H1 (cell line): ENCODE measurements around the gene HMCN2. TPM values are rescaled to one million over a fixed set of nuclear protein-coding genes. Genes with fewer than 3 reads are reported as not detected.
A peak's percentile ranks its signal among the peaks of the same experiment; 100 is the strongest.

ENCODE experiments used
- CTCF ChIA-PET: fragments of 300-600 bp; sonication (Branson Sonifier 250); formaldehyde crosslinking; loops from one replicate; lab custom pipeline; 2021; ENCODE audit not compliant: partially characterized antibody; lab: Charles Lee
- POLR2A ChIA-PET: fragments of 300-600 bp; sonication (Branson Sonifier 250); formaldehyde crosslinking; loops from one replicate; lab custom pipeline; 2021; ENCODE audit warnings: inconsistent platforms; ENCODE audit not compliant: partially characterized antibody; lab: Charles Lee
- DNase-seq, 2 experiments: peaks; one replicate each; pipeline versions ENCODE4 v3.0.0 to v3.0.0-alpha.2; 2010 to 2022; ENCODE audit warnings: low spot score in 2 of 2, low read depth in 1 of 2, mixed read lengths in 1 of 2
- FAIRE-seq: peaks from 2 replicates; lab custom pipeline; 2011; peaks lifted over from hg19 to GRCh38; lab: Jason Lieb, UNC
- H2AFZ ChIP-seq: 2 replicates; pipeline ENCODE4 v1.8.1; 2012; ENCODE audit warnings: low read length, inconsistent platforms
- H2AK5ac ChIP-seq: 2 replicates; pipeline ENCODE4 v1.6.1; 2013; ENCODE audit warnings: low read depth, low read length
- H2BK120ac ChIP-seq: replicated peaks from 2 replicates; pipeline ENCODE3; 2013; ENCODE audit warnings: low read depth, low read length, inconsistent platforms
- H2BK12ac ChIP-seq: 2 replicates; pipeline ENCODE4 v1.6.1; 2013; ENCODE audit warnings: low read depth, low read length
- H2BK15ac ChIP-seq: 2 replicates; pipeline ENCODE4 v1.6.1; 2013; ENCODE audit warnings: low read length
- H2BK20ac ChIP-seq: 2 replicates; pipeline ENCODE4 v1.6.1; 2013; ENCODE audit warnings: low read length
- H2BK5ac ChIP-seq: 2 replicates; pipeline ENCODE4 v1.6.1; 2013; ENCODE audit warnings: low read depth, low read length
- H3K14ac ChIP-seq: 2 replicates; pipeline ENCODE4 v1.6.1; 2013; ENCODE audit warnings: inconsistent platforms; ENCODE audit not compliant: insufficient read length
- H3K18ac ChIP-seq: 2 replicates; pipeline ENCODE4 v1.6.1; 2013; ENCODE audit warnings: low read length; ENCODE audit errors: extremely low read depth
- H3K23ac ChIP-seq: 2 replicates; pipeline ENCODE4 v1.6.1; 2013; ENCODE audit warnings: inconsistent platforms; ENCODE audit not compliant: insufficient read length
- H3K23me2 ChIP-seq: 2 replicates; pipeline ENCODE4 v1.6.1; 2013; ENCODE audit warnings: low read depth, low read length
- H3K27ac ChIP-seq: 2 replicates; pipeline ENCODE4 v1.6.1; 2011; ENCODE audit warnings: low read depth, low read length, inconsistent platforms
- H3K27me3 ChIP-seq, 4 experiments: replicated peaks in 1 of 4; 1 replicate in 1 of 4; 2 replicates in 3 of 4; pipeline versions ENCODE4 v1.6.1 to v1.8.1; 2011 to 2013; ENCODE audit warnings: low read length in 3 of 4, mild to moderate bottlenecking in 3 of 4, inconsistent platforms in 2 of 4, mixed read lengths in 2 of 4, moderate library complexity in 1 of 4; ENCODE audit not compliant: control insufficient read depth in 3 of 4, insufficient read depth in 3 of 4; ENCODE audit errors: extremely low read depth in 1 of 4
- H3K36me3 ChIP-seq, 4 experiments: 2 replicates each; pipeline versions ENCODE4 v1.6.1 to v1.8.1; 2011 to 2013; ENCODE audit warnings: mild to moderate bottlenecking in 4 of 4, low read length in 3 of 4, moderate library complexity in 2 of 4, control low read depth in 1 of 4, inconsistent platforms in 1 of 4; ENCODE audit not compliant: insufficient read depth in 4 of 4, control insufficient read depth in 2 of 4
- H3K4ac ChIP-seq: replicated peaks from 2 replicates; pipeline ENCODE3; 2013; ENCODE audit warnings: low read length, low read depth, mixed read lengths, inconsistent platforms; ENCODE audit not compliant: insufficient read length
- H3K4me1 ChIP-seq, 4 experiments: replicated peaks in 1 of 4; 1 replicate in 1 of 4; 2 replicates in 3 of 4; pipeline versions ENCODE4 v1.6.1 to v1.8.1; 2011 to 2013; ENCODE audit warnings: low read length in 3 of 4, inconsistent platforms in 2 of 4, mixed read lengths in 1 of 4; ENCODE audit not compliant: insufficient read depth in 4 of 4, control insufficient read depth in 3 of 4
- H3K4me2 ChIP-seq, 2 experiments: 2 replicates each; pipeline versions ENCODE4 v1.6.1 to v1.8.1; 2011 to 2013; ENCODE audit warnings: low read depth in 2 of 2, low read length in 2 of 2, control low read depth in 1 of 2, inconsistent platforms in 1 of 2, mild to moderate bottlenecking in 1 of 2; ENCODE audit not compliant: insufficient read depth in 1 of 2
- H3K4me3 ChIP-seq, 4 experiments: fragments of 200-600, 300-600 bp in 1 of 4; sonication (generic), shearing (Covaris generic), sonication (Bioruptor Twin) in 1 of 4; 2 replicates each; pipeline versions ENCODE4 v1.5.1 to v1.8.1; 2011 to 2016; ENCODE audit warnings: low read length in 4 of 4, low read depth in 3 of 4, control low read depth in 2 of 4, inconsistent platforms in 2 of 4, mild to moderate bottlenecking in 2 of 4, mixed read lengths in 1 of 4, moderate library complexity in 1 of 4; ENCODE audit not compliant: insufficient read depth in 2 of 4; ENCODE audit errors: extremely low read depth in 1 of 4
- H3K56ac ChIP-seq: replicated peaks from 2 replicates; pipeline ENCODE3; 2013; ENCODE audit warnings: low read depth, mild to moderate bottlenecking, mixed read lengths, low read length, inconsistent platforms; ENCODE audit not compliant: insufficient read length
- H3K79me1 ChIP-seq: 2 replicates; pipeline ENCODE4 v1.6.1; 2013; ENCODE audit warnings: low read depth, low read length, control low read depth
- H3K79me2 ChIP-seq, 2 experiments: 2 replicates each; pipeline versions ENCODE4 v1.6.1 to v1.8.1; 2012 to 2013; ENCODE audit warnings: low read length in 2 of 2, mild to moderate bottlenecking in 2 of 2, inconsistent platforms in 1 of 2; ENCODE audit not compliant: insufficient read depth in 2 of 2, control insufficient read depth in 1 of 2
- H3K9ac ChIP-seq, 4 experiments: replicated peaks in 1 of 4; 1 replicate in 1 of 4; 2 replicates in 3 of 4; pipeline versions ENCODE4 v1.6.1 to v1.8.1; 2011 to 2013; ENCODE audit warnings: low read depth in 3 of 4, low read length in 3 of 4, control low read depth in 2 of 4, mild to moderate bottlenecking in 2 of 4, moderate library complexity in 2 of 4, inconsistent platforms in 1 of 4; ENCODE audit errors: extremely low read depth in 1 of 4
- H3K9me3 ChIP-seq, 2 experiments: 2 replicates each; pipeline versions ENCODE4 v1.6.1 to v1.8.1; 2012 to 2013; ENCODE audit warnings: mild to moderate bottlenecking in 2 of 2, moderate library complexity in 2 of 2, control low read depth in 1 of 2, inconsistent platforms in 1 of 2, low read depth in 1 of 2, low read length in 1 of 2, mixed read lengths in 1 of 2; ENCODE audit not compliant: insufficient read depth in 2 of 2
- H4K20me1 ChIP-seq, 2 experiments: replicated peaks in 1 of 2; 2 replicates each; pipeline versions ENCODE3 to v1.8.1; 2011 to 2013; ENCODE audit warnings: inconsistent platforms in 2 of 2, low read length in 2 of 2, mild to moderate bottlenecking in 1 of 2; ENCODE audit not compliant: insufficient read depth in 2 of 2, control insufficient read depth in 1 of 2
- H4K5ac ChIP-seq: 2 replicates; pipeline ENCODE4 v1.6.1; 2013; ENCODE audit warnings: low read length, low read depth, mixed read lengths, inconsistent platforms; ENCODE audit not compliant: insufficient read length
- H4K8ac ChIP-seq: 2 replicates; pipeline ENCODE4 v1.8.0; 2013; ENCODE audit warnings: mild to moderate bottlenecking, moderate library complexity, low read length, inconsistent platforms; ENCODE audit not compliant: insufficient read depth; ENCODE audit errors: extremely low read depth
- H4K91ac ChIP-seq: replicated peaks from 2 replicates; pipeline ENCODE3; 2013; ENCODE audit warnings: low read length, mixed read lengths, inconsistent platforms; ENCODE audit not compliant: insufficient read length
- CEBPB ChIP-seq: IDR thresholded peaks from 2 replicates; pipeline ENCODE4 v1.6.1; 2012; ENCODE audit warnings: low read depth, low read length
- KDM1A ChIP-seq: fragments of 200-600, 300-600 bp; sonication (generic); IDR thresholded peaks from 2 replicates; pipeline ENCODE4 v1.7.1; 2016; ENCODE audit warnings: mild to moderate bottlenecking, low read length, borderline replicate concordance
- WGBS, 2 experiments: shearing (Covaris generic) in 1 of 2; methylation state at CpG; one replicate each; pipeline versions ENCODE4 v1.1.6 to v1.1.7; 2013 to 2015; ENCODE audit warnings: low lambda C conversion rate in 2 of 2, mixed read lengths in 2 of 2, inconsistent platforms in 1 of 2, low coverage in 1 of 2, missing lambda C conversion rate in 1 of 2; ENCODE audit not compliant: insufficient replicate concordance in 2 of 2, insufficient coverage in 1 of 2, insufficient read length in 1 of 2; ENCODE audit errors: extremely low coverage in 1 of 2, missing lambda C conversion rate in 1 of 2; 5-methylcytosine and 5-hydroxymethylcytosine counted together
- polyA plus RNA-seq, 7 experiments: library from polyadenylated mRNA; depleted of rRNA in 3 of 7; stranded (reverse) in 5 of 7; unstranded in 2 of 7; fragments of >200 nt in 5 of 7; fragments of 200-250 nt in 2 of 7; gene quantifications; 1 replicate in 5 of 7; 2 replicates in 1 of 7; 4 replicates in 1 of 7; pipeline versions ENCODE4 v1.2.1 to v1.2.3, GENCODE V29; 2011 to 2013; ENCODE audit warnings: missing spikeins in 2 of 7, mixed read lengths in 2 of 7
- total RNA-seq: library from RNA; stranded (reverse); fragmentation: NEBNext Ultra II Directional; extraction: Animal tissue kit (Norgen Biotek cat#: 25700); gene quantifications from 2 replicates; pipeline ENCODE4 v1.2.1, GENCODE V29; 2021

Gene HMCN2
- total and polyA plus RNA-seq, 2 of the 8 experiments (the other 6 are each of a cell fraction or from before 2014, with no cell fraction given), result 5.0 to 9.1 TPM

DNA sequence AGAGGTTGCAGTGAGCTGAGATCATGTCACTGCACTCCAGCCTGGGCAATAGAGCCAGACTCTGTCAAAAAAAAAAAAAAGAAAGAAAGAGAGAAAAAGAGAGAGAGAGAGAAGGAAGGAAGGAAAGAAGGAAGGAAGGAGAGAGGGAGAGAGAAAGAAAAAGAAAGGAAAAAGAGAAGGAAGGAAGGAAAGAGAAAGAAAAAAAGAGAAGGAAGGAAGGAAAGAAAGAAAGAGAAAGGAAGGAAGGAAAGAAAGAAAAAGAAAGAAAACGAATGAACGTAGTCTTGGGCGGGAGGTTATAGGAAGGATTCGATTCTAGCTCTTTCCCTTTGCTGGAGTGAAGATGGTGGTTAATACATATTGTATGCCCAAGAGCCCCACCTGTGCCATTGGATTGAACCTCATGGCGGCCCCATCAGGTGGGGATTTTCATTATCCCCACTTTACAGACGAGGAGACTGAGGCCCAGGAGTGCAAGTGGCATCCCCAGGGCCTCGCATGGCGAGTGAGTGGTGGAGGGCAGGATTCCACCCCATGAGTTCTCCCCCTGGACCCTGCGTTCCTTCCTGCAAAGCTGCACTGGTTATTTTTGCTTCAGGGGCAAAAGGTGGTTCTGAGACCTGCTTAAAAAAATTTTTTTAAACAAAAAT is 98.3 kb downstream of the HMCN2 start:
- Histone ChIP-seq H3K79me2 (no peaks in the 10 kb centered on the region), H3K4me3 (no peak overlapping the region), H3K27me3 (no peaks in the 10 kb centered on the region), H4K5ac (no peak overlapping the region), H2BK12ac (no peak overlapping the region), H3K14ac (no peak overlapping the region), H3K27ac (no peak overlapping the region), H4K20me1 (no peaks in the 10 kb centered on the region), H2AFZ (no peak overlapping the region), H3K4me1 (no peaks in the 10 kb centered on the region; a peak in 1 of 7 replicates), H4K8ac (no peak overlapping the region), H3K9ac (no peak overlapping the region), H2BK15ac (no peak overlapping the region), H3K23ac (no peak overlapping the region), H2BK120ac (no peak overlapping the region), H3K36me3 (no peaks in the 10 kb centered on the region; a peak in 1 of 8 replicates), H3K4me2 (no peak overlapping the region), H3K9me3 (no peaks in the 10 kb centered on the region), H3K4ac (no peak overlapping the region), H2AK5ac (no peak overlapping the region), H4K91ac (no peak overlapping the region), H3K23me2 (peaks cover 7% of the 10 kb centered on the region; the same call in 1 of the 2 replicates), H3K18ac (no peak overlapping the region), H3K79me1 (no peaks in the 10 kb centered on the region), H3K56ac (no peak overlapping the region), H2BK20ac (no peak overlapping the region), H2BK5ac (no peak overlapping the region)
- FAIRE-seq, result no peak
- 95 to 100% methylated on average over 2 to 8 of the region's 9 CpGs for WGBS, 2 experiments
- no peak for DNase-seq
- CTCF ChIA-PET, result interaction anchor here (0.7 to 3.1 kb wide), 6 partner anchors 11 to 257 kb away, joined by 3 to 9 read pairs (median 4); no protein-coding TSS in a partner anchor
- TF ChIP-seq CEBPB (no peak), KDM1A (peak; percentile 35; the same call in 1 of the 2 replicates)
- TF ChIP-seq, all 59 proteins: peak for 1
- POLR2A ChIA-PET, result interaction anchor here (1.1 to 3.6 kb wide), 4 partner anchors 8 to 24 kb away, joined by 3 to 14 read pairs (median 4); no protein-coding TSS in a partner anchor
